Peyer's patch (tissue), 4 donors: ENCODE results near the gene ARRB2.

Source experiments
- POLR2A ChIP-seq, 2 donors: fragments of 450-650 bp; IDR thresholded peaks; one replicate each; pipeline ENCODE4 v1.5.1; 2017; ENCODE audit warnings: antibody characterized with exemption in 2 of 2, mild to moderate bottlenecking in 2 of 2, moderate library complexity in 2 of 2
- TF ChIP-seq, protein P1 (sequence below), 6 experiments: fragments of 450-650 bp in 4 of 6; fragments of 200-600 bp in 2 of 6; sonication (generic) in 1 of 6; IDR thresholded peaks; one replicate each; pipeline ENCODE4 v1.5.1; 2017 to 2019; ENCODE audit warnings: antibody characterized with exemption in 6 of 6, mild to moderate bottlenecking in 3 of 6, moderate library complexity in 1 of 6

DNA sequence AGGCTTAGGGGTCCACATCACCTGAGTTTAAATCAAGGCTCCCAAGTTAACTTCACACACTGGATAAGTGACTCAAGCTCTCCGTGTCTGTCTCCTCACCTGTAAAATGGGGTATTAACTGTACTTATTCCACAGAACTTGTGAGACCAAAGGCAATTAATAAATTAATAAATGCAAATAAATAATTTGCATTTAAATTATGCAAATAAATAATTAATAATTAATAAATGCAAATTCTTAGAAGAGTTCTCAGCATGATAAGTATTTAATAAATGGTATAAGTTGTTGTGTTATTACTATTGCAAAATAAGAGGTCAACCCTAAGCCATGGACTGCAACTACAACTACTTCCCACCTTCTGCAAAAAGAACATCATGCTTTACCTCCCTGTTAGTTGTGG, 43.0 kb downstream of the ARRB2 start:
- TF ChIP-seq, protein P1, sequence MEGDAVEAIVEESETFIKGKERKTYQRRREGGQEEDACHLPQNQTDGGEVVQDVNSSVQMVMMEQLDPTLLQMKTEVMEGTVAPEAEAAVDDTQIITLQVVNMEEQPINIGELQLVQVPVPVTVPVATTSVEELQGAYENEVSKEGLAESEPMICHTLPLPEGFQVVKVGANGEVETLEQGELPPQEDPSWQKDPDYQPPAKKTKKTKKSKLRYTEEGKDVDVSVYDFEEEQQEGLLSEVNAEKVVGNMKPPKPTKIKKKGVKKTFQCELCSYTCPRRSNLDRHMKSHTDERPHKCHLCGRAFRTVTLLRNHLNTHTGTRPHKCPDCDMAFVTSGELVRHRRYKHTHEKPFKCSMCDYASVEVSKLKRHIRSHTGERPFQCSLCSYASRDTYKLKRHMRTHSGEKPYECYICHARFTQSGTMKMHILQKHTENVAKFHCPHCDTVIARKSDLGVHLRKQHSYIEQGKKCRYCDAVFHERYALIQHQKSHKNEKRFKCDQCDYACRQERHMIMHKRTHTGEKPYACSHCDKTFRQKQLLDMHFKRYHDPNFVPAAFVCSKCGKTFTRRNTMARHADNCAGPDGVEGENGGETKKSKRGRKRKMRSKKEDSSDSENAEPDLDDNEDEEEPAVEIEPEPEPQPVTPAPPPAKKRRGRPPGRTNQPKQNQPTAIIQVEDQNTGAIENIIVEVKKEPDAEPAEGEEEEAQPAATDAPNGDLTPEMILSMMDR (IDR thresholded peaks at IDR 0.05), result no peak
- TF ChIP-seq POLR2A (IDR thresholded peaks at IDR 0.05), result no peak
